HepG2 (cell line): ENCODE data around the gene PNP. TPM values are rescaled to one million over a fixed set of nuclear protein-coding genes. Genes with fewer than 3 reads are reported as not detected.

ENCODE experiments used
- BRCA1 ChIP-seq: sonication (generic); formaldehyde crosslinking; IDR thresholded peaks from 2 replicates; pipeline ENCODE4 v1.4.0; 2020; ENCODE audit warnings: missing genetic modification reagents
- GPN1 ChIP-seq: sonication (generic); formaldehyde crosslinking; IDR thresholded peaks from 2 replicates; pipeline ENCODE4 v1.5.1; 2020; ENCODE audit warnings: missing genetic modification reagents, borderline replicate concordance
- JUND ChIP-seq: sonication (generic); formaldehyde crosslinking; IDR thresholded peaks from 2 replicates; pipeline ENCODE4 v1.8.0; 2022; ENCODE audit warnings: mild to moderate bottlenecking, missing genetic modification reagents
- KLF11 ChIP-seq: IDR thresholded peaks from 2 replicates; pipeline ENCODE4 v1.6.1; 2016; ENCODE audit warnings: missing compliant biosample characterization
- RBFOX2 ChIP-seq: fragments of 200-400 bp; formaldehyde crosslinking; IDR thresholded peaks from 2 replicates; pipeline ENCODE4 v1.6.1; 2017; ENCODE audit warnings: low read depth, mild to moderate bottlenecking, low read length
- TBL1XR1 ChIP-seq: fragments of 150-350 bp; IDR thresholded peaks from 2 replicates; pipeline ENCODE4 v1.6.1; 2014; ENCODE audit warnings: borderline replicate concordance, low read length; ENCODE audit not compliant: partially characterized antibody
- THYN1 ChIP-seq: sonication (generic); formaldehyde crosslinking; IDR thresholded peaks from 2 replicates; pipeline ENCODE4 v1.8.1; 2023; ENCODE audit warnings: low read depth, mild to moderate bottlenecking, moderate library complexity, missing genetic modification reagents, borderline replicate concordance
- XBP1 ChIP-seq: sonication (generic); formaldehyde crosslinking; IDR thresholded peaks from 2 replicates; pipeline ENCODE4 v1.5.0; 2020; ENCODE audit warnings: missing genetic modification reagents
- ZBTB3 ChIP-seq: sonication (generic); formaldehyde crosslinking; IDR thresholded peaks from 2 replicates; pipeline ENCODE4 v1.4.0; 2020; ENCODE audit warnings: low read depth, mild to moderate bottlenecking, moderate library complexity, missing genetic modification reagents, borderline replicate concordance
- ZEB1 ChIP-seq: IDR thresholded peaks from 2 replicates; pipeline ENCODE4 v1.6.1; 2012; ENCODE audit warnings: mild to moderate bottlenecking, low read depth, inconsistent platforms; ENCODE audit not compliant: insufficient replicate concordance
- ZNF121 ChIP-seq: sonication (generic); formaldehyde crosslinking; IDR thresholded peaks from 2 replicates; pipeline ENCODE4 v1.5.0; 2020; ENCODE audit warnings: mild to moderate bottlenecking, missing genetic modification reagents
- ZNF441 ChIP-seq: sonication (generic); formaldehyde crosslinking; IDR thresholded peaks from 2 replicates; pipeline ENCODE4 v1.7.0; 2021; ENCODE audit warnings: missing genetic modification reagents, borderline replicate concordance
- ZNF451 ChIP-seq: sonication (generic); formaldehyde crosslinking; IDR thresholded peaks from 2 replicates; pipeline ENCODE4 v1.5.0; 2020; ENCODE audit warnings: mild to moderate bottlenecking, missing genetic modification reagents
- ZNF484 ChIP-seq: sonication (generic); formaldehyde crosslinking; IDR thresholded peaks from 2 replicates; pipeline ENCODE4 v1.5.1; 2020; ENCODE audit warnings: mild to moderate bottlenecking, low read depth, missing genetic modification reagents, borderline replicate concordance
- ZNF772 ChIP-seq: sonication (generic); formaldehyde crosslinking; IDR thresholded peaks from 2 replicates; pipeline ENCODE4 v1.5.0; 2020; ENCODE audit warnings: mild to moderate bottlenecking, missing genetic modification reagents
- ZNF776 ChIP-seq: sonication (generic); formaldehyde crosslinking; IDR thresholded peaks from 2 replicates; pipeline ENCODE4 v1.4.0; 2020; ENCODE audit warnings: mild to moderate bottlenecking, missing genetic modification reagents
- ZNF839 ChIP-seq: sonication (generic); formaldehyde crosslinking; IDR thresholded peaks from 2 replicates; pipeline ENCODE4 v1.4.0; 2020; ENCODE audit warnings: missing genetic modification reagents, mild to moderate bottlenecking, borderline replicate concordance
- ZSCAN20 ChIP-seq: sonication (generic); formaldehyde crosslinking; IDR thresholded peaks from 2 replicates; pipeline ENCODE4 v1.4.0; 2020; ENCODE audit warnings: missing genetic modification reagents, mild to moderate bottlenecking, borderline replicate concordance
- ZSCAN25 ChIP-seq: sonication (generic); formaldehyde crosslinking; IDR thresholded peaks from 2 replicates; pipeline ENCODE4 v1.8.0; 2022; ENCODE audit warnings: mild to moderate bottlenecking, missing genetic modification reagents
- polyA plus RNA-seq, 8 experiments: library from polyadenylated mRNA; depleted of rRNA in 3 of 8; stranded (reverse) in 7 of 8; unstranded in 1 of 8; fragments of >200 nt; fragmentation: Illumina TruSeq in 4 of 8; extraction: Trizol in 4 of 8; gene quantifications; 2 replicates each; pipeline versions ENCODE4 v1.2.1 to v1.2.3, GENCODE V29; 2011 to 2016; ENCODE audit warnings: low read depth in 4 of 8, missing spikeins in 1 of 8, mixed read lengths in 1 of 8; ENCODE audit not compliant: insufficient read depth in 1 of 8
- total RNA-seq, 5 experiments: library from RNA; depleted of rRNA; stranded (reverse); fragments of >200 nt; fragmentation: Illumina TruSeq; extraction: Trizol; gene quantifications; 2 replicates each; pipeline ENCODE4 v1.2.3, GENCODE V29; 2016; ENCODE audit warnings: low read depth in 1 of 5
- TF ChIP-seq, protein P1 (sequence below): sonication (generic); formaldehyde crosslinking; conservative IDR thresholded peaks from 2 replicates; pipeline ENCODE4 v1.8.1; 2023; ENCODE audit warnings: missing genetic modification reagents
- TF ChIP-seq, protein P2 (sequence below): sonication (generic); formaldehyde crosslinking; IDR thresholded peaks from 2 replicates; pipeline ENCODE4 v1.5.0; 2020; ENCODE audit warnings: missing genetic modification reagents
- TF ChIP-seq, protein P3 (sequence below): sonication (generic); formaldehyde crosslinking; conservative IDR thresholded peaks from 2 replicates; pipeline ENCODE4 v1.4.0; 2020; ENCODE audit warnings: missing genetic modification reagents
- TF ChIP-seq, protein P4 (sequence below): sonication (generic); formaldehyde crosslinking; IDR thresholded peaks from 2 replicates; pipeline ENCODE4 v1.5.1; 2020; ENCODE audit warnings: mild to moderate bottlenecking, moderate library complexity, missing genetic modification reagents

The PNP gene
- total and polyA plus RNA-seq, 2 of the 13 experiments (the other 11 are each of a cell fraction or from before 2014, with no cell fraction given) = 45.4 to 74.8 TPM

DNA sequence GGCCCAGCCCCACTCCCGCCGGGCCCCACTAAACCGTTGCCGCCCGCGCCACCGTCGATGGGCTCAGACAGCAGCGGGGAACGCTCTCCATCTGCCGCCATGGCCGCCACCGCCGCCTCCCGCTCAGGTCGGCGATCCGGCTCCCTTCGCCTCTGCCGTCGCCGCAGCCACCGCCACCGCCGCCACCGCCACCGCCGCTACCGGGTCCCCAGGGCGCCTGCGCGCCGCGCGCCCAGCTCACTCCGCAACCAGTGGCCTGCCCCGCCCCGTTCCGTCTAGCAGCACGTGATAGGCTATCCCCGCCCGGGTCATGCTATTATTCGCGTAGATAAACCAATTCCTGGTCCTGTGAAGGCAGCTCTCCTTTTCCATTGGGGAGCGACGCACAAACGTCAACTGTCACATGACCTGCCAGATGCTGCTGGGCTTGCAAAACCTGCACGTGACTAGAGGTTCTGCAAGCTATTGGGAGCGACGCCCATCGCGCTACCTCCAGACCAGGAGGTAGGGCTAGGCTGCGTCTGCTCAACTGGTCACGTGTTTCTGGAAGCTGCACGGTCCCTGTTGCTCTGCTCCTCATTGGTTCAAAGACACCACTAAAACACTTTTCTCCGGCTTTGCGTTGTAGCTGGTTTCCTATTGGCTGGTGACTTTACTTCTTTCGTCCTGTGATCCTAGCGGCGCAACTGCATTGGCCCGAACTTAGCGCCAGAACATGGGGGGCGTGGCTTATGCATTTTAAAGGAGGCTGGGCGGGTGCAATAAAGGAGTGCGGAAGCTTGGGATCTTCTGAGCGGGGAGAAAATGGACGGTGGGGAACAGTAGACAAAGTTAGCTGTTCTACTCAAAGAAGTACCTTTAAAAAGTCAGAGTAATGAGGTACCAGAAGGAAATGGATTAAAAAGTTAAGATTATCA lies 7.7 kb upstream of the PNP start, which contains the start of gene PIP4P1 (continued):
- TF ChIP-seq ZNF121 (CRISPR knock-in tag) (peak; percentile 77), ZEB1 (no peak), ZBTB3 (CRISPR knock-in tag) (0 out of 2 replicates have a peak, but pooled peaks have one; percentile 90), ZSCAN20 (CRISPR knock-in tag) (no peak; the same call in 1 of the 2 replicates), ZNF839 (CRISPR knock-in tag) (peak; percentile 75; the same call in 1 of the 2 replicates), ZSCAN25 (CRISPR knock-in tag) (peak; percentile 80), JUND (peak; percentile 65), KLF11 (CRISPR knock-in tag) (peak; percentile 99), XBP1 (CRISPR knock-in tag) (no peak), TBL1XR1 (peak; percentile 74), BRCA1 (CRISPR knock-in tag) (no peak), ZNF451 (CRISPR knock-in tag) (peak; percentile 99), ZNF772 (peak; percentile 99), GPN1 (CRISPR knock-in tag) (no peak), THYN1 (no peak), ZNF776 (CRISPR knock-in tag) (peak; percentile 89), RBFOX2 (peak; percentile 92), ZNF484 (CRISPR knock-in tag) (no peak), ZNF441 (peak; percentile 70; the same call in 1 of the 2 replicates)
- TF ChIP-seq, protein P1, sequence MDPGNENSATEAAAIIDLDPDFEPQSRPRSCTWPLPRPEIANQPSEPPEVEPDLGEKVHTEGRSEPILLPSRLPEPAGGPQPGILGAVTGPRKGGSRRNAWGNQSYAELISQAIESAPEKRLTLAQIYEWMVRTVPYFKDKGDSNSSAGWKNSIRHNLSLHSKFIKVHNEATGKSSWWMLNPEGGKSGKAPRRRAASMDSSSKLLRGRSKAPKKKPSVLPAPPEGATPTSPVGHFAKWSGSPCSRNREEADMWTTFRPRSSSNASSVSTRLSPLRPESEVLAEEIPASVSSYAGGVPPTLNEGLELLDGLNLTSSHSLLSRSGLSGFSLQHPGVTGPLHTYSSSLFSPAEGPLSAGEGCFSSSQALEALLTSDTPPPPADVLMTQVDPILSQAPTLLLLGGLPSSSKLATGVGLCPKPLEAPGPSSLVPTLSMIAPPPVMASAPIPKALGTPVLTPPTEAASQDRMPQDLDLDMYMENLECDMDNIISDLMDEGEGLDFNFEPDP (CRISPR knock-in tag) = no peak
- TF ChIP-seq, protein P2, sequence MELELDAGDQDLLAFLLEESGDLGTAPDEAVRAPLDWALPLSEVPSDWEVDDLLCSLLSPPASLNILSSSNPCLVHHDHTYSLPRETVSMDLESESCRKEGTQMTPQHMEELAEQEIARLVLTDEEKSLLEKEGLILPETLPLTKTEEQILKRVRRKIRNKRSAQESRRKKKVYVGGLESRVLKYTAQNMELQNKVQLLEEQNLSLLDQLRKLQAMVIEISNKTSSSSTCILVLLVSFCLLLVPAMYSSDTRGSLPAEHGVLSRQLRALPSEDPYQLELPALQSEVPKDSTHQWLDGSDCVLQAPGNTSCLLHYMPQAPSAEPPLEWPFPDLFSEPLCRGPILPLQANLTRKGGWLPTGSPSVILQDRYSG = no peak
- TF ChIP-seq, protein P3, sequence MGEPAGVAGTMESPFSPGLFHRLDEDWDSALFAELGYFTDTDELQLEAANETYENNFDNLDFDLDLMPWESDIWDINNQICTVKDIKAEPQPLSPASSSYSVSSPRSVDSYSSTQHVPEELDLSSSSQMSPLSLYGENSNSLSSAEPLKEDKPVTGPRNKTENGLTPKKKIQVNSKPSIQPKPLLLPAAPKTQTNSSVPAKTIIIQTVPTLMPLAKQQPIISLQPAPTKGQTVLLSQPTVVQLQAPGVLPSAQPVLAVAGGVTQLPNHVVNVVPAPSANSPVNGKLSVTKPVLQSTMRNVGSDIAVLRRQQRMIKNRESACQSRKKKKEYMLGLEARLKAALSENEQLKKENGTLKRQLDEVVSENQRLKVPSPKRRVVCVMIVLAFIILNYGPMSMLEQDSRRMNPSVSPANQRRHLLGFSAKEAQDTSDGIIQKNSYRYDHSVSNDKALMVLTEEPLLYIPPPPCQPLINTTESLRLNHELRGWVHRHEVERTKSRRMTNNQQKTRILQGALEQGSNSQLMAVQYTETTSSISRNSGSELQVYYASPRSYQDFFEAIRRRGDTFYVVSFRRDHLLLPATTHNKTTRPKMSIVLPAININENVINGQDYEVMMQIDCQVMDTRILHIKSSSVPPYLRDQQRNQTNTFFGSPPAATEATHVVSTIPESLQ (CRISPR knock-in tag) = no peak
- TF ChIP-seq, protein P4, sequence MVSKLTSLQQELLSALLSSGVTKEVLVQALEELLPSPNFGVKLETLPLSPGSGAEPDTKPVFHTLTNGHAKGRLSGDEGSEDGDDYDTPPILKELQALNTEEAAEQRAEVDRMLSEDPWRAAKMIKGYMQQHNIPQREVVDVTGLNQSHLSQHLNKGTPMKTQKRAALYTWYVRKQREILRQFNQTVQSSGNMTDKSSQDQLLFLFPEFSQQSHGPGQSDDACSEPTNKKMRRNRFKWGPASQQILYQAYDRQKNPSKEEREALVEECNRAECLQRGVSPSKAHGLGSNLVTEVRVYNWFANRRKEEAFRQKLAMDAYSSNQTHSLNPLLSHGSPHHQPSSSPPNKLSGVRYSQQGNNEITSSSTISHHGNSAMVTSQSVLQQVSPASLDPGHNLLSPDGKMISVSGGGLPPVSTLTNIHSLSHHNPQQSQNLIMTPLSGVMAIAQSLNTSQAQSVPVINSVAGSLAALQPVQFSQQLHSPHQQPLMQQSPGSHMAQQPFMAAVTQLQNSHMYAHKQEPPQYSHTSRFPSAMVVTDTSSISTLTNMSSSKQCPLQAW (CRISPR knock-in tag) = peak; percentile 91
